Measurements from ENCODE around the gene LBH.

LBH gene

DNA sequence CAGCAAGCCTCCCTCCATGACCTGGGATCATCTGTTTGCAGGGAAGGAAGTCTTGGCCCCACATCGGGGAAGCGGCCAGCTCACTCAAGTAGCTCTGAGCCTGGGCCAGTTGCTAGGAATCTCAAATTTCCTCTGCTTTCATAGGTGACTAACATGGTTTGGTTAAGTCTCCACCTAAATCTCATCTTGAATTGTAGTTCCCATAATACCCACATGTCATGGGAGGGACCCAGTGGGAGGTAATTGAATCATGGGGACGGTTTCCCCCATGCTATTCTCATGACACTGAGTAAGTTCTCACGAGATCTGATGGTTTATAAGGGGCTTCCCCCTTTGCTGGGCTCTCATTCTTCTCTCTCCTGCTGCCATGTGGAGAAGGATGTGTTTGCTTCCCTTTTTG is 75.2 kb downstream of the LBH start:
- H3K4me3 ChIP-seq (ENCODE audit: low read length) = no peak overlapping the region
- no peak overlapping the region for H2AFZ ChIP-seq (ENCODE audit: low read depth, low read length)
- H3K9ac ChIP-seq (ENCODE audit: low read length) = no peak overlapping the region
- TF ChIP-seq EZH2phosphoT487 (IDR thresholded peaks at IDR 0.05; ENCODE audit: low read depth) = no peak
- TF ChIP-seq CTCF (IDR thresholded peaks at IDR 0.05; ENCODE audit: low read depth, low read length) = no peak
- H3K27me3 ChIP-seq (ENCODE audit: low read depth, low read length) = peaks cover 29% of the 10 kb centered on the region
- no peaks in the 10 kb centered on the region for H3K36me3 ChIP-seq (replicated peaks; ENCODE audit: low read depth, low read length)
- no peaks in the 10 kb centered on the region for H3K79me2 ChIP-seq (ENCODE audit: low read length)
- no peak overlapping the region for H3K27ac ChIP-seq (ENCODE audit: low read length)
- no peaks in the 10 kb centered on the region for H3K9me3 ChIP-seq (ENCODE audit: insufficient read depth, low read length)
- no peaks in the 10 kb centered on the region for H4K20me1 ChIP-seq (ENCODE audit: insufficient read depth, low read length)
- peaks cover 7% of the 10 kb centered on the region for H3K4me1 ChIP-seq (ENCODE audit: low read length)
- no peak overlapping the region for H3K4me2 ChIP-seq (ENCODE audit: low read length)

- Histone ChIP-seq H4K20me1 (ENCODE audit: insufficient read depth, low read length) (no peaks in the 10 kb centered on the region), H3K9me3 (ENCODE audit: insufficient read depth, low read length) (no peaks in the 10 kb centered on the region), H3K4me1 (ENCODE audit: low read length) (peaks cover 7% of the 10 kb centered on the region), H2AFZ (ENCODE audit: low read depth, low read length) (no peak overlapping the region), H3K27ac (ENCODE audit: low read length) (no peak overlapping the region), H3K4me3 (ENCODE audit: low read length) (no peak overlapping the region), H3K36me3 (replicated peaks; ENCODE audit: low read depth, low read length) (no peaks in the 10 kb centered on the region), H3K4me2 (ENCODE audit: low read length) (no peak overlapping the region), H3K9ac (ENCODE audit: low read length) (no peak overlapping the region), H3K27me3 (ENCODE audit: low read depth, low read length) (peaks cover 13% of the 10 kb centered on the region), H3K79me2 (ENCODE audit: low read length) (no peaks in the 10 kb centered on the region)
- TF ChIP-seq EZH2phosphoT487 (IDR thresholded peaks at IDR 0.05; ENCODE audit: low read depth) = no peak
- TF ChIP-seq CTCF (IDR thresholded peaks at IDR 0.05; ENCODE audit: low read depth, low read length) = no peak
Measured at GRCh38 chr2:30308280-30308679, 76.9 kb downstream of the LBH start.

Data from OCI-LY3 (cell line).